GM19238 (cell line): Measurements from ENCODE around the gene LEMD1.

Experiments
- DNase-seq: peaks from one replicate; pipeline ENCODE4 v3.0.0; 2011; ENCODE audit warnings: low spot score; ENCODE audit not compliant: insufficient read length

LEMD1 gene

GRCh38 chr1:205356440-205357139 lies 65.3 kb downstream of the LEMD1 start, which contains the start of gene KLHDC8A:
Gene KLHDC8A, minus strand, starts transcription at chr1:205356922. Its CDS starts 13,318 bp downstream, at chr1:205343604.
- DNase-seq: no peak

GRCh38 chr1:205355075-205355453 lies 66.8 kb downstream of the LEMD1 start:
- no peak for DNase-seq

- no peak for DNase-seq
These were observed 67.4 kb downstream of the LEMD1 start for GRCh38 chr1:205354259-205355074.

- DNase-seq: no peak
These were observed 68.2 kb downstream of the LEMD1 start for GRCh38 chr1:205353612-205354011.

- no peak for DNase-seq
These were observed 68.7 kb downstream of the LEMD1 start for GRCh38 chr1:205353191-205353590.

- no peak for DNase-seq
These were observed 69.7 kb downstream of the LEMD1 start for GRCh38 chr1:205351984-205352713.

GRCh38 chr1:205350691-205351141 lies 71.1 kb downstream of the LEMD1 start:
- no peak for DNase-seq

- no peak for DNase-seq
These were observed 71.7 kb downstream of the LEMD1 start for GRCh38 chr1:205350124-205350523.

- DNase-seq: no peak
These were observed 73.0 kb downstream of the LEMD1 start for GRCh38 chr1:205348554-205349487.

- DNase-seq: no peak
These were observed 74.8 kb downstream of the LEMD1 start for GRCh38 chr1:205346956-205347574.

- DNase-seq: no peak
These were observed 76.1 kb downstream of the LEMD1 start for GRCh38 chr1:205345761-205346160.

GRCh38 chr1:205344066-205344928 lies 77.6 kb downstream of the LEMD1 start:
- DNase-seq: no peak

GRCh38 chr1:205343431-205344065 lies 78.3 kb downstream of the LEMD1 start:
- no peak for DNase-seq

- DNase-seq: no peak
These were observed 78.9 kb downstream of the LEMD1 start for GRCh38 chr1:205342986-205343385.

- no peak for DNase-seq
These were observed 81.2 kb downstream of the LEMD1 start for GRCh38 chr1:205340676-205341075.

GRCh38 chr1:205339717-205340116 lies 82.1 kb downstream of the LEMD1 start:
- peak; percentile 27 for DNase-seq

- no peak for DNase-seq
These were observed 82.6 kb downstream of the LEMD1 start for GRCh38 chr1:205339197-205339702.

GRCh38 chr1:205338011-205338410 lies 83.8 kb downstream of the LEMD1 start:
- no peak for DNase-seq

GRCh38 chr1:205337481-205337880 lies 84.4 kb downstream of the LEMD1 start:
- DNase-seq: no peak
